GM12891 (cell line): ENCODE measurements around the gene CYREN.
A peak's percentile ranks its signal among the peaks of the same experiment; 100 is the strongest.
"Not testable (repeated sequence)": the region's sequence is repeated elsewhere in the genome, so short reads cannot be mapped to it uniquely, and the experiment has no call there.

Source experiments
- DNase-seq: peaks from one replicate; pipeline ENCODE4 v3.0.0; 2011; ENCODE audit warnings: low spot score; ENCODE audit not compliant: insufficient read length
- FAIRE-seq: peaks from 2 replicates; lab custom pipeline; 2011; peaks lifted over from hg19 to GRCh38; lab: Jason Lieb, UNC
- PAX5 ChIP-seq: IDR thresholded peaks from 2 replicates; pipeline ENCODE4 v1.6.1; 2011; ENCODE audit warnings: low read length, moderate library complexity, mild to moderate bottlenecking; ENCODE audit not compliant: insufficient read depth, severe bottlenecking
- POLR2A ChIP-seq: IDR thresholded peaks from 2 replicates; pipeline ENCODE4 v1.6.1; 2011; ENCODE audit warnings: low read depth, low read length, control low read depth
- POLR2AphosphoS5 ChIP-seq: IDR thresholded peaks from 2 replicates; pipeline ENCODE4 v1.6.1; 2011; ENCODE audit warnings: low read depth, low read length, control low read depth
- POU2F2 ChIP-seq: IDR thresholded peaks from 2 replicates; pipeline ENCODE4 v1.6.1; 2011; ENCODE audit warnings: low read depth, mild to moderate bottlenecking, control low read depth, low read length, moderate library complexity
- SPI1 ChIP-seq: IDR thresholded peaks from 2 replicates; pipeline ENCODE4 v1.6.1; 2011; ENCODE audit warnings: low read depth, low read length, control low read depth
- TAF1 ChIP-seq: IDR thresholded peaks from 2 replicates; pipeline ENCODE4 v1.6.1; 2011; ENCODE audit warnings: low read depth, low read length, control low read depth

The CYREN gene

GRCh38 chr7:135180122-135180521 is 9.6 kb upstream of the CYREN start:
- no peak for FAIRE-seq
- DNase-seq: no peak

GRCh38 chr7:135179321-135179925 is 8.9 kb upstream of the CYREN start:
- no peak for DNase-seq
- FAIRE-seq: no peak
- no peak for TF ChIP-seq TAF1
- no peak for TF ChIP-seq PAX5
- no peak for TF ChIP-seq POLR2AphosphoS5
- TF ChIP-seq POU2F2: no peak
- no peak for TF ChIP-seq SPI1
- no peak for TF ChIP-seq POLR2A

More at GRCh38 chr7:135180122-135180521, 9.6 kb upstream of the CYREN start:
- TF ChIP-seq PAX5: no peak
- TF ChIP-seq POLR2A: no peak; the same call in 1 of the 2 replicates
- TF ChIP-seq SPI1: no peak
- no peak for TF ChIP-seq TAF1

- no peak for DNase-seq
- TF ChIP-seq POU2F2 (no peak), TAF1 (no peak), POLR2A (no peak), SPI1 (no peak), PAX5 (no peak), POLR2AphosphoS5 (no peak)
- no peak for FAIRE-seq
Measured at GRCh38 chr7:135178364-135178763, 7.9 kb upstream of the CYREN start.

- DNase-seq (no peak), FAIRE-seq (no peak)
Measured at GRCh38 chr7:135177028-135177696, 6.7 kb upstream of the CYREN start.

GRCh38 chr7:135175931-135176330 is 5.4 kb upstream of the CYREN start:
- DNase-seq (no peak), FAIRE-seq (no peak)
- no peak for TF ChIP-seq TAF1
- TF ChIP-seq POLR2AphosphoS5: no peak
- TF ChIP-seq SPI1: no peak
- no peak for TF ChIP-seq POLR2A
- no peak for TF ChIP-seq POU2F2
- no peak for TF ChIP-seq PAX5

More at GRCh38 chr7:135177028-135177696, 6.7 kb upstream of the CYREN start:
- TF ChIP-seq POLR2AphosphoS5 (no peak), POLR2A (no peak), PAX5 (no peak), POU2F2 (no peak), TAF1 (no peak), SPI1 (no peak)

GRCh38 chr7:135174941-135175340 is 4.4 kb upstream of the CYREN start:
- FAIRE-seq: no peak

GRCh38 chr7:135173916-135174315 is 3.4 kb upstream of the CYREN start:
- not testable (repeated sequence) for DNase-seq, FAIRE-seq

More at GRCh38 chr7:135174941-135175340, 4.4 kb upstream of the CYREN start:
- DNase-seq: no peak
- TF ChIP-seq SPI1: no peak
- no peak for TF ChIP-seq POLR2AphosphoS5
- TF ChIP-seq POLR2A: no peak
- no peak for TF ChIP-seq POU2F2

- DNase-seq, FAIRE-seq: not testable (repeated sequence)
Measured at GRCh38 chr7:135171581-135172291, 1.2 kb upstream of the CYREN start.

- not testable (repeated sequence) for DNase-seq, FAIRE-seq
- peak; percentile 73 for TF ChIP-seq SPI1
Measured at GRCh38 chr7:135170998-135171481, 533 bp upstream of the CYREN start.

GRCh38 chr7:135169964-135170273 is 588 bp downstream of the CYREN start:
- TF ChIP-seq SPI1: peak; percentile 80
- no peak for TF ChIP-seq PAX5
- no peak for DNase-seq
- FAIRE-seq: no peak
